WTC11 (cell line): ENCODE results near the gene HTR4. TPM values are rescaled to one million over a fixed set of nuclear protein-coding genes. Genes with fewer than 3 reads are reported as not detected.

Source experiments
- ATAC-seq: fragments of 200-7000 bp; cut with Tn5 transposase; 2 replicates; pipeline ENCODE4 v1.10.0; 2021; ENCODE audit warnings: mild to moderate bottlenecking, moderate library complexity
- CTCF ChIA-PET: fragments of 300-600 bp; sonication (Branson Sonifier 250); formaldehyde crosslinking; loops from one replicate; lab custom pipeline; 2021; ENCODE audit warnings: antibody characterized with exemption; lab: Charles Lee
- POLR2A ChIA-PET: fragments of 350-600 bp; sonication (Branson Sonifier 250); formaldehyde crosslinking; loops from one replicate; lab custom pipeline; 2021; ENCODE audit warnings: antibody characterized with exemption; lab: Charles Lee
- DNase-seq: peaks from one replicate; pipeline ENCODE4 v3.0.0; 2021; ENCODE audit warnings: low spot score
- H3K27ac Mint-ChIP-seq: 2 replicates; pipeline ENCODE4 v1.8.0; 2021; ENCODE audit warnings: mixed read lengths
- H3K27me3 Mint-ChIP-seq: 2 replicates; pipeline ENCODE4 v1.8.0; 2021; ENCODE audit warnings: low read depth, mild to moderate bottlenecking, moderate library complexity, mixed read lengths
- H3K36me3 Mint-ChIP-seq: 2 replicates; pipeline ENCODE4 v1.8.0; 2021; ENCODE audit warnings: mixed read lengths
- H3K4me1 Mint-ChIP-seq: 2 replicates; pipeline ENCODE4 v1.8.0; 2022; ENCODE audit warnings: mixed read lengths
- H3K4me3 Mint-ChIP-seq: 2 replicates; pipeline ENCODE4 v1.8.0; 2021; ENCODE audit warnings: mild to moderate bottlenecking, moderate library complexity, mixed read lengths
- H3K9me3 Mint-ChIP-seq: 2 replicates; pipeline ENCODE4 v1.8.0; 2021; ENCODE audit warnings: mixed read lengths
- CREB1 ChIP-seq: sonication (generic); formaldehyde crosslinking; IDR thresholded peaks from 2 replicates; pipeline ENCODE4 v1.8.0; 2023; ENCODE audit warnings: mild to moderate bottlenecking, missing genetic modification reagents
- GRHL2 ChIP-seq: fragments of 250-450 bp; sonication (Bioruptor Pico); IDR thresholded peaks from 2 replicates; pipeline ENCODE4 v1.8.0; 2022; ENCODE audit warnings: mild to moderate bottlenecking, moderate library complexity; ENCODE audit not compliant: insufficient replicate concordance, severe bottlenecking
- IRF2 ChIP-seq: sonication (generic); formaldehyde crosslinking; IDR thresholded peaks from 2 replicates; pipeline ENCODE4 v1.8.0; 2022; ENCODE audit warnings: low read depth, missing genetic modification reagents, borderline replicate concordance
- NR1H2 ChIP-seq: sonication (generic); formaldehyde crosslinking; IDR thresholded peaks from 2 replicates; pipeline ENCODE4 v1.9.0; 2021; ENCODE audit warnings: mild to moderate bottlenecking, moderate library complexity, missing genetic modification reagents
- NR2C2 ChIP-seq: sonication (generic); formaldehyde crosslinking; IDR thresholded peaks from 2 replicates; pipeline ENCODE4 v1.8.0; 2022; ENCODE audit warnings: mild to moderate bottlenecking, missing genetic modification reagents
- OVOL2 ChIP-seq: fragments of 250-450 bp; sonication (Bioruptor Pico); IDR thresholded peaks from 2 replicates; pipeline ENCODE4 v1.9.0; 2021; ENCODE audit warnings: mild to moderate bottlenecking, borderline replicate concordance
- RORB ChIP-seq: fragments of 250-450 bp; sonication (Bioruptor Pico); IDR thresholded peaks from 2 replicates; pipeline ENCODE4 v1.9.0; 2021; ENCODE audit warnings: mild to moderate bottlenecking
- TEAD1 ChIP-seq: sonication (generic); formaldehyde crosslinking; IDR thresholded peaks from 2 replicates; pipeline ENCODE4 v1.8.0; 2022; ENCODE audit warnings: mild to moderate bottlenecking, missing genetic modification reagents
- TEAD4 ChIP-seq: sonication (generic); formaldehyde crosslinking; IDR thresholded peaks from 2 replicates; pipeline ENCODE4 v1.8.0; 2022; ENCODE audit warnings: mild to moderate bottlenecking, missing genetic modification reagents
- ZNF396 ChIP-seq: fragments of 250-450 bp; sonication (Bioruptor Pico); IDR thresholded peaks from 2 replicates; pipeline ENCODE4 v1.8.0; 2021; ENCODE audit warnings: mild to moderate bottlenecking, moderate library complexity, borderline replicate concordance
- total RNA-seq: library from RNA; stranded (reverse); gene quantifications from 3 replicates; pipeline ENCODE4 v1.2.3, GENCODE V29; 2021
- TF ChIP-seq, protein P1 (sequence below): sonication (generic); formaldehyde crosslinking; conservative IDR thresholded peaks from 2 replicates; pipeline ENCODE4 v1.8.1; 2022; ENCODE audit warnings: mild to moderate bottlenecking, missing genetic modification reagents
- TF ChIP-seq, protein P2 (sequence below): sonication (generic); formaldehyde crosslinking; IDR thresholded peaks from 2 replicates; pipeline ENCODE4 v1.8.0; 2022; ENCODE audit warnings: mild to moderate bottlenecking, missing genetic modification reagents
- TF ChIP-seq, protein P3 (sequence below): sonication (generic); formaldehyde crosslinking; IDR thresholded peaks from 2 replicates; pipeline ENCODE4 v1.8.1; 2023; ENCODE audit warnings: mild to moderate bottlenecking, missing genetic modification reagents, borderline replicate concordance
- TF ChIP-seq, protein P4 (sequence below): sonication (generic); formaldehyde crosslinking; IDR thresholded peaks from 2 replicates; pipeline ENCODE4 v1.8.0; 2022; ENCODE audit warnings: mild to moderate bottlenecking, missing genetic modification reagents
- TF ChIP-seq, protein P5 (sequence below): sonication (generic); formaldehyde crosslinking; IDR thresholded peaks from 2 replicates; pipeline ENCODE4 v1.8.1; 2022; ENCODE audit warnings: low read depth, mild to moderate bottlenecking, moderate library complexity, missing genetic modification reagents, borderline replicate concordance

HTR4 gene
- total RNA-seq, 1 experiment from 2014 or later, result not detected

DNA sequence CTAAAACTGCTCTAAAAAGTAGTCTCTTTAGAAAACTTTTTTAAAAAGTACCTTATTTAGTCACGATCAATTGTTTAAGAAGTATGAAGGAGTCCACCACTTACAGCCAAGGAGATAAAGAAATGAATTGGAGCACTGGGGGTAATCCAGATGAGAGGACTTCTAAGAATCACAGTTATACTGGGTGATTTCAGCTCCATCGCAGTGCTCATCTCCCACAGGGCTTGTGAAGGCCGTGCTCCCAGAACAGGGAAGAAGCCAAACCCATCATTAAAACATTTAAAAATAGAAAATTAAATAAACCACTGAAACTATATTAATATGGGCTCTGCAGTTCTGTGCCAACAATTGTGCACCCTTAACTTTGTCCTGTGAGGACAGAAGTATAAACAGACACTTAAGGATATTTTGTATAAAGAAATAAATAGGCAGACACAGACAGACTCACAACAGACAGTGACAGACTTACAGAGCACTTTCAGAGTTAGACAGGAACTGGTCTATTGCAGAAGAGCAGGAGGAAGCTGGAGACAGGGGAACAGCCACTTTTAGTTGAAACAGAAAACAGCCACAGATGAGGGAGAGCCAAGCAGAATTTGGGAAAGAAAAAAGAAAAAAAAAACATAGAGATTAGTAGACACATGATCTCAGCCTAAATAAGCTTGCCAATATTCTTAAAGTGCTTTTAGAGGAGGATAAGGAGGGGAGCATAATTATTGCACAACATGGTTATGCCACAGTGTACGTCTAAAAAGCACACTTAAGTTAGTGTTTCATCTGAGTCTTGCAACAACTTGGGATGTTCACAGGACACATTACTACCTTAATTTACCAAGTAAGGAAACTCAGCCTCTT lies 188.7 kb downstream of the HTR4 start (continued):
- TF ChIP-seq, protein P1, sequence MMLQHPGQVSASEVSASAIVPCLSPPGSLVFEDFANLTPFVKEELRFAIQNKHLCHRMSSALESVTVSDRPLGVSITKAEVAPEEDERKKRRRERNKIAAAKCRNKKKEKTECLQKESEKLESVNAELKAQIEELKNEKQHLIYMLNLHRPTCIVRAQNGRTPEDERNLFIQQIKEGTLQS (CRISPR knock-in tag), result no peak
- no peak for TF ChIP-seq GRHL2 (CRISPR knock-in tag)
- TF ChIP-seq, protein P2, sequence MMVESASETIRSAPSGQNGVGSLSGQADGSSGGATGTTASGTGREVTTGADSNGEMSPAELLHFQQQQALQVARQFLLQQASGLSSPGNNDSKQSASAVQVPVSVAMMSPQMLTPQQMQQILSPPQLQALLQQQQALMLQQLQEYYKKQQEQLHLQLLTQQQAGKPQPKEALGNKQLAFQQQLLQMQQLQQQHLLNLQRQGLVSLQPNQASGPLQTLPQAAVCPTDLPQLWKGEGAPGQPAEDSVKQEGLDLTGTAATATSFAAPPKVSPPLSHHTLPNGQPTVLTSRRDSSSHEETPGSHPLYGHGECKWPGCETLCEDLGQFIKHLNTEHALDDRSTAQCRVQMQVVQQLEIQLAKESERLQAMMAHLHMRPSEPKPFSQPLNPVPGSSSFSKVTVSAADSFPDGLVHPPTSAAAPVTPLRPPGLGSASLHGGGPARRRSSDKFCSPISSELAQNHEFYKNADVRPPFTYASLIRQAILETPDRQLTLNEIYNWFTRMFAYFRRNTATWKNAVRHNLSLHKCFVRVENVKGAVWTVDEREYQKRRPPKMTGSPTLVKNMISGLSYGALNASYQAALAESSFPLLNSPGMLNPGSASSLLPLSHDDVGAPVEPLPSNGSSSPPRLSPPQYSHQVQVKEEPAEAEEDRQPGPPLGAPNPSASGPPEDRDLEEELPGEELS (CRISPR knock-in tag), result no peak
- TF ChIP-seq, all 79 proteins: peak for 0

DNA sequence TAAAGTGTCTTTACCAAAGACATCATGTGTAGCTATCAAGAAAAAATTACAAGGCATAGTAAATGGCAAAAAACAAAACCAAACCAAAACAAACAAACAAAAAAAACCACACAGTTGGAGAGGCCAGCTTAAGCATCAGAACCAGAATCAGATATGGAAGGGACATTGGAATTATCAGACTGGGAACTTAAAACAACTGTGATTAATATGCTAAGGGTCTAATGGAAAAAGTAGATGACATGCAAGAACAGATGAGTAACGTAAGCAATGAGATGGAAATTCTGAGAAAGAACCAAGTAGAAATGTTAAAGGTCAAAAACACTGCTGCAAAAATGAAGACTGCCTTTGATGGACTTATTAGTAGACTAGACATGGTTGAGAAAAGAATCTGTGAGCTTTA lies 194.7 kb downstream of the HTR4 start:
- H3K4me1 Mint-ChIP-seq, result peaks cover 15% of the 10 kb centered on the region

More for the DNA sequence above, 194.7 kb downstream of the HTR4 start:
- POLR2A ChIA-PET, result no interaction called here
- TF ChIP-seq RORB (no peak), NR1H2 (CRISPR knock-in tag) (no peak), NR2C2 (CRISPR knock-in tag) (no peak), ZNF396 (CRISPR knock-in tag) (no peak), CREB1 (CRISPR knock-in tag) (no peak), TEAD4 (no peak), IRF2 (no peak), TEAD1 (CRISPR knock-in tag) (no peak), OVOL2 (CRISPR knock-in tag) (no peak), GRHL2 (CRISPR knock-in tag) (no peak)
- TF ChIP-seq, protein P1 (CRISPR knock-in tag), result no peak
- TF ChIP-seq, protein P3, sequence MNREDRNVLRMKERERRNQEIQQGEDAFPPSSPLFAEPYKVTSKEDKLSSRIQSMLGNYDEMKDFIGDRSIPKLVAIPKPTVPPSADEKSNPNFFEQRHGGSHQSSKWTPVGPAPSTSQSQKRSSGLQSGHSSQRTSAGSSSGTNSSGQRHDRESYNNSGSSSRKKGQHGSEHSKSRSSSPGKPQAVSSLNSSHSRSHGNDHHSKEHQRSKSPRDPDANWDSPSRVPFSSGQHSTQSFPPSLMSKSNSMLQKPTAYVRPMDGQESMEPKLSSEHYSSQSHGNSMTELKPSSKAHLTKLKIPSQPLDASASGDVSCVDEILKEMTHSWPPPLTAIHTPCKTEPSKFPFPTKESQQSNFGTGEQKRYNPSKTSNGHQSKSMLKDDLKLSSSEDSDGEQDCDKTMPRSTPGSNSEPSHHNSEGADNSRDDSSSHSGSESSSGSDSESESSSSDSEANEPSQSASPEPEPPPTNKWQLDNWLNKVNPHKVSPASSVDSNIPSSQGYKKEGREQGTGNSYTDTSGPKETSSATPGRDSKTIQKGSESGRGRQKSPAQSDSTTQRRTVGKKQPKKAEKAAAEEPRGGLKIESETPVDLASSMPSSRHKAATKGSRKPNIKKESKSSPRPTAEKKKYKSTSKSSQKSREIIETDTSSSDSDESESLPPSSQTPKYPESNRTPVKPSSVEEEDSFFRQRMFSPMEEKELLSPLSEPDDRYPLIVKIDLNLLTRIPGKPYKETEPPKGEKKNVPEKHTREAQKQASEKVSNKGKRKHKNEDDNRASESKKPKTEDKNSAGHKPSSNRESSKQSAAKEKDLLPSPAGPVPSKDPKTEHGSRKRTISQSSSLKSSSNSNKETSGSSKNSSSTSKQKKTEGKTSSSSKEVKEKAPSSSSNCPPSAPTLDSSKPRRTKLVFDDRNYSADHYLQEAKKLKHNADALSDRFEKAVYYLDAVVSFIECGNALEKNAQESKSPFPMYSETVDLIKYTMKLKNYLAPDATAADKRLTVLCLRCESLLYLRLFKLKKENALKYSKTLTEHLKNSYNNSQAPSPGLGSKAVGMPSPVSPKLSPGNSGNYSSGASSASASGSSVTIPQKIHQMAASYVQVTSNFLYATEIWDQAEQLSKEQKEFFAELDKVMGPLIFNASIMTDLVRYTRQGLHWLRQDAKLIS (CRISPR knock-in tag), result no peak
- TF ChIP-seq, protein P4, sequence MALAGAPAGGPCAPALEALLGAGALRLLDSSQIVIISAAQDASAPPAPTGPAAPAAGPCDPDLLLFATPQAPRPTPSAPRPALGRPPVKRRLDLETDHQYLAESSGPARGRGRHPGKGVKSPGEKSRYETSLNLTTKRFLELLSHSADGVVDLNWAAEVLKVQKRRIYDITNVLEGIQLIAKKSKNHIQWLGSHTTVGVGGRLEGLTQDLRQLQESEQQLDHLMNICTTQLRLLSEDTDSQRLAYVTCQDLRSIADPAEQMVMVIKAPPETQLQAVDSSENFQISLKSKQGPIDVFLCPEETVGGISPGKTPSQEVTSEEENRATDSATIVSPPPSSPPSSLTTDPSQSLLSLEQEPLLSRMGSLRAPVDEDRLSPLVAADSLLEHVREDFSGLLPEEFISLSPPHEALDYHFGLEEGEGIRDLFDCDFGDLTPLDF, result no peak
- TF ChIP-seq, protein P5, sequence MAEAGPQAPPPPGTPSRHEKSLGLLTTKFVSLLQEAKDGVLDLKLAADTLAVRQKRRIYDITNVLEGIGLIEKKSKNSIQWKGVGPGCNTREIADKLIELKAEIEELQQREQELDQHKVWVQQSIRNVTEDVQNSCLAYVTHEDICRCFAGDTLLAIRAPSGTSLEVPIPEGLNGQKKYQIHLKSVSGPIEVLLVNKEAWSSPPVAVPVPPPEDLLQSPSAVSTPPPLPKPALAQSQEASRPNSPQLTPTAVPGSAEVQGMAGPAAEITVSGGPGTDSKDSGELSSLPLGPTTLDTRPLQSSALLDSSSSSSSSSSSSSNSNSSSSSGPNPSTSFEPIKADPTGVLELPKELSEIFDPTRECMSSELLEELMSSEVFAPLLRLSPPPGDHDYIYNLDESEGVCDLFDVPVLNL, result no peak
- no peak for DNase-seq
- Mint-ChIP-seq H3K27me3 (no peaks in the 10 kb centered on the region), H3K36me3 (no peaks in the 10 kb centered on the region), H3K27ac (no peak overlapping the region), H3K9me3 (no peaks in the 10 kb centered on the region), H3K4me3 (no peak overlapping the region)
- no peak for ATAC-seq
- CTCF ChIA-PET, result no interaction called here
